ES-I3 (cell line): ENCODE measurements around the gene ECHDC1.

Experiments
- H3K36me3 ChIP-seq: 2 replicates; pipeline ENCODE4 v1.6.1; 2013; ENCODE audit warnings: mild to moderate bottlenecking, low read length, control low read depth, moderate library complexity; ENCODE audit not compliant: insufficient read depth
- H3K4me1 ChIP-seq: 2 replicates; pipeline ENCODE4 v1.6.1; 2013; ENCODE audit warnings: mild to moderate bottlenecking, control low read depth, low read length; ENCODE audit not compliant: insufficient read depth
- H3K9ac ChIP-seq: 2 replicates; pipeline ENCODE4 v1.6.1; 2013; ENCODE audit warnings: low read depth, mild to moderate bottlenecking, low read length, moderate library complexity
- H3K9me3 ChIP-seq: 2 replicates; pipeline ENCODE4 v1.6.1; 2013; ENCODE audit warnings: mild to moderate bottlenecking, low read length, moderate library complexity; ENCODE audit not compliant: control insufficient read depth, insufficient read depth

ECHDC1 gene

DNA sequence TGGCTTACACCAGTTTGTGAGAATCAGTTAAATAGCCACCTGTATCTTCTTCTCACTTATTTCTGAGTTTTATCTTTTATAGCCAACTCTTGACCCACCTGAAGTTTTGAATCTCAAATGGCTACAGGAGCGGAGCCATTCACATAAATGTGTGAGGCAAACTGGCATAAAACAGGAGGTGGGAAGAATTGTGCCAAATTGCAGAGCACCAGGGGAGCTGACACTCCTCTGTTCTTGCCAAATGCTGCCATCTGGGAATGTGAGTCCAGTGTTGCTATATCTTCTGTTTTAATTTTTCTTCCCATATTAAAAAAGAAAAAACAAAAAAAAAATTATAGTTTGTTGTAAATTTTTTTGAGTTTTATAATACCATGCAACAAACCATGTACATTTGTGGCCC is 93.8 kb downstream of the ECHDC1 start:
- no peaks in the 10 kb centered on the region for H3K9me3 ChIP-seq
- no peak overlapping the region for H3K9ac ChIP-seq
- H3K36me3 ChIP-seq, result no peaks in the 10 kb centered on the region
- no peaks in the 10 kb centered on the region for H3K4me1 ChIP-seq

DNA sequence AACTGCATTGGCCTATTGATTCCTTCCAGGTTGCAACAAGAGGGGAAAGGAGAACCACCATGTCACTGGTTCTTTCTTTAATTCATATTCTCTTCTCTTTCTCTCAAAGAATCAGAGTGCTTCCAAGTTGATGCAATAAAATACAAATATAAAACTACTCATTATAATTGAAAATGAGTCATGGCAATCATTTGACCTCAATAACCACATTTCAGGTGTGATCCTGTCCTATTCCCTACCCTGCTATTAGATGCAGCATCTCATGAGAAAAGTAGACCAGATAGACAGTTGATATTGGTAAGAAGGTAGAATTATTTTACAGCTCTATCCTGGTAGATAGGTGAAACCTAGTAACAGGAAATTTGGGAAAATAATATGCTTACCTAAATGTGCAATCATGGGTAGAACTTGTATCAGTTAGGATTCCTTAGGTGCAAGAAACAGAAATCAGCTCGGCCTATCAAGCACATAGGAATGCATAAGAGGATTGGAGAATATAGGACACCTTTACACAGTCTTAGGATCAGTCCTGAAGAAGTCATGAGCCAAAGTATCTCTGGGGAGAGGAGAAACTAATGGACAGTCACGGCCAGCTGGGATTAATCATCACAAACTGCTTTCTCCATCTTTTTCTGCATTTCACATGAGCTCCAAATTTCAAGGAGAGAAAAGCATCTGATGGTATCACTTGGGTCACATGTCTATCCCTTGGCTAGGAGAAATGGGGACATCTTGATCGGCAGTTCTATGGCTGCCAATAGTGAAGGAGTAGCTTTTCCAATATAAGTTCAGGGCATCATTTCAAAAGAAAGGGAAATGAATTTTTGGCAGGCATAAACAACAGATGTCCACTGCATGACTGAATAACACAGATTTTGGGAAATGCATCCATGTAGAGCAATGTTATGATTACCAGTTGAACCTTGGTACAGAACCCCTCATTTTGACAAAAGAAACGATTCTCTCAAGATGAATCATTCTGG is 96.0 kb downstream of the ECHDC1 start:
- H3K36me3 ChIP-seq, result no peaks in the 10 kb centered on the region
- no peaks in the 10 kb centered on the region for H3K9me3 ChIP-seq
- no peaks in the 10 kb centered on the region for H3K4me1 ChIP-seq
- H3K9ac ChIP-seq, result no peak overlapping the region

DNA sequence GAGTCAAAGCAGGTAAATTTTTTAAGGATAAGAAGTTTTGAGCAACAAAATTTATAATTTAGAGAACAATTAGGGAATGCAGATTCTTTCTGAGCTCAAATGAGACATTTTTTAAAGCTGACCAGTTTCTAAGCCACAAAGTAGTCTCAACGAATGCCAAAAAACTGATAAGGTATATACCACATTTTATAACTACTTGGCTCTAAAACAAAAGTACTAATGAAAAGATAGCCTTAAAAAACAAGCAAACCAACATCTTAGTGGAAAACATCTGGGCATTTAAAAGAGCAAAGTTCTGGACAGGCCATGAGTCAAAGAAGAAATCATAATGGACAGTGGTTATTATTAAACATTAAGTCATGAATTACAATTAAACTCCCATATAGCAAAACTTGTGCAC is 99.9 kb downstream of the ECHDC1 start:
- Histone ChIP-seq H3K9me3 (no peaks in the 10 kb centered on the region), H3K36me3 (no peaks in the 10 kb centered on the region), H3K4me1 (no peaks in the 10 kb centered on the region), H3K9ac (no peak overlapping the region)
